Upper lobe of left lung (tissue), 4 donors: ENCODE results near the gene PDPK1.
"Not testable (repeated sequence)": the region's sequence is repeated elsewhere in the genome, so short reads cannot be mapped to it uniquely, and the experiment has no call there.

Experiments
- CTCF ChIP-seq, 6 experiments: fragments of 450-650 bp in 4 of 6; fragments of 200-600 bp in 2 of 6; sonication (generic) in 2 of 6; IDR thresholded peaks; one replicate each; pipeline ENCODE4 v1.5.1; 2016 to 2019; ENCODE audit warnings: antibody characterized with exemption in 6 of 6
- POLR2A ChIP-seq, 4 donors: fragments of 450-650 bp; IDR thresholded peaks; one replicate each; pipeline ENCODE4 v1.5.1; 2016 to 2017; ENCODE audit warnings: antibody characterized with exemption in 4 of 4, mild to moderate bottlenecking in 2 of 4

DNA sequence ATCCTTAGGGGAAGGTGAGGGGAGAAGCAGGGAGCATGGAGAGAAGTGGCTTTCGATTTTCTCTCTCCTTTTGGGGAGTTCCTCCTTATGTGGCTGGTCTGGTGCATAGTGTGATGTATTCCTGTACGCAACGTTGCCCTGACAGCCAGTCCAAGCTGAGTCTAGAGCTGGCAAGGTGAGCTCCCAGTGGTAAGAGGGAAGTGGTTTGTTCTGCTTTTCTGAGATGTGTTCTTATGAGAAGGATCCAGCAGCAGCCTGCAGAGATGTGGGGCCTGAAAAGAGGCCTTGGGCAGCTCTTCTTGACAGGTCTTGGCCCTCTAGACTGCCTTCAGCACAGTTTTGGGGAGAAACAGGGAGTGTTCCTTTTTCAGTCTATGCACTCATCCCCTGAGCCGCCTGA, 3.1 kb downstream of the PDPK1 start:
- TF ChIP-seq POLR2A, CTCF (IDR thresholded peaks at IDR 0.05): not testable (repeated sequence)
